GM12878 (cell line): Measurements from ENCODE around the gene BCL11A. TPM values are rescaled to one million over a fixed set of nuclear protein-coding genes. Genes with fewer than 3 reads are reported as not detected.
A peak's percentile ranks its signal among the peaks of the same experiment; 100 is the strongest.

Experiments
- ATAC-seq: fragments of 200-7000 bp; cut with Tn5 transposase; 3 replicates; pipeline ENCODE4 v1.9.1; 2020; ENCODE audit warnings: mild to moderate bottlenecking, moderate library complexity
- BruUV-seq: library from RNA; stranded (reverse); fragments of 400-500 nt; replicated peaks from 2 replicates; lab custom pipeline; 2021; lab: Mats Ljungman, UMichigan
- CTCF ChIA-PET: fragments of 300-600 bp; sonication (Branson Sonifier 250); formaldehyde crosslinking; extraction: SDS; loops from one replicate; lab custom pipeline; 2021; ENCODE audit warnings: inconsistent platforms; lab: Yijun Ruan, JAX
- POLR2A ChIA-PET: fragments of 350-600 bp; formaldehyde crosslinking; extraction: SDS; loops from one replicate; lab custom pipeline; 2021; ENCODE audit warnings: inconsistent platforms; lab: Charles Lee
- RAD21 ChIA-PET: fragments of 300-600 bp; sonication (Branson Sonifier 250); formaldehyde crosslinking; loops from one replicate; lab custom pipeline; 2023; ENCODE audit warnings: antibody characterized with exemption; ENCODE audit not compliant: unreplicated experiment; lab: Charles Lee
- SMC1A ChIA-PET: fragments of 300-600 bp; sonication (Branson Sonifier 250); formaldehyde crosslinking; loops from one replicate; lab custom pipeline; 2023; ENCODE audit not compliant: unreplicated experiment, uncharacterized antibody; lab: Charles Lee
- DNase-seq: peaks from one replicate; pipeline ENCODE4 v3.0.0-alpha.2; 2011; ENCODE audit warnings: low read depth, low spot score
- FAIRE-seq: peaks from 3 replicates; lab custom pipeline; 2011; peaks lifted over from hg19 to GRCh38; lab: Jason Lieb, UNC
- H2AFZ ChIP-seq: 2 replicates; pipeline ENCODE4 v1.6.0; 2011; ENCODE audit warnings: low read depth, low read length, control low read depth; ENCODE audit not compliant: control insufficient read depth
- H3K27ac ChIP-seq: 2 replicates; pipeline ENCODE4 v1.5.1; 2011; ENCODE audit warnings: control low read depth; ENCODE audit not compliant: control insufficient read depth, insufficient read depth
- H3K27me3 ChIP-seq, 2 experiments: replicated peaks in 1 of 2; 2 replicates each; pipeline versions ENCODE4 v1.6.0 to v1.6.1; 2011; ENCODE audit warnings: low read length in 1 of 2; ENCODE audit not compliant: control insufficient read depth in 2 of 2, insufficient read depth in 2 of 2
- H3K36me3 ChIP-seq, 2 experiments: 2 replicates each; pipeline ENCODE4 v1.5.1; 2011; ENCODE audit warnings: low read length in 1 of 2; ENCODE audit not compliant: control insufficient read depth in 2 of 2, insufficient read depth in 2 of 2
- H3K4me1 ChIP-seq: 2 replicates; pipeline ENCODE4 v1.6.1; 2011; ENCODE audit warnings: mild to moderate bottlenecking, low read length, moderate library complexity, mixed read lengths; ENCODE audit not compliant: control insufficient read depth, insufficient read depth
- H3K4me2 ChIP-seq: 2 replicates; pipeline ENCODE4 v1.6.0; 2011; ENCODE audit warnings: control low read depth; ENCODE audit not compliant: control insufficient read depth, insufficient read depth
- H3K4me3 ChIP-seq: fragments of 200-600 bp; sonication (generic); 2 replicates; pipeline ENCODE4 v1.5.1; 2016
- H3K79me2 ChIP-seq: 2 replicates; pipeline ENCODE4 v1.6.0; 2011; ENCODE audit warnings: low read length; ENCODE audit not compliant: control insufficient read depth, insufficient read depth
- H3K9ac ChIP-seq: 2 replicates; pipeline ENCODE4 v1.8.0; 2011; ENCODE audit warnings: low read length, control low read depth, mixed read lengths; ENCODE audit not compliant: control insufficient read depth, insufficient read depth
- H3K9me3 ChIP-seq: replicated peaks from 3 replicates; pipeline ENCODE4 v1.5.1; 2011; ENCODE audit warnings: mild to moderate bottlenecking, low read length; ENCODE audit not compliant: control insufficient read depth, insufficient read depth
- H4K20me1 ChIP-seq: 2 replicates; pipeline ENCODE4 v1.6.0; 2011; ENCODE audit not compliant: control insufficient read depth, insufficient read depth
- ATF7 ChIP-seq: fragments of 450-650 bp; IDR thresholded peaks from 2 replicates; pipeline ENCODE4 v1.6.1; 2016; ENCODE audit warnings: low read depth, mild to moderate bottlenecking
- CREM ChIP-seq: IDR thresholded peaks from 2 replicates; pipeline ENCODE4 v1.6.1; 2014; ENCODE audit warnings: antibody characterized with exemption, low read depth
- CTCF ChIP-seq, 3 experiments: IDR thresholded peaks in 2 of 3; conservative IDR thresholded peaks in 1 of 3; 2 replicates each; pipeline ENCODE4 v1.5.1; 2011; ENCODE audit warnings: low read depth in 3 of 3, low read length in 3 of 3, mild to moderate bottlenecking in 3 of 3, control low read depth in 2 of 3, moderate library complexity in 2 of 3, inconsistent platforms in 1 of 3, mixed read lengths in 1 of 3; ENCODE audit not compliant: control insufficient read depth in 2 of 3, insufficient read depth in 1 of 3; ENCODE audit errors: extremely low read depth in 1 of 3
- EED ChIP-seq: sonication (generic); IDR thresholded peaks from 2 replicates; pipeline ENCODE4 v1.6.1; 2016; ENCODE audit warnings: antibody characterized with exemption, low read depth
- FOS ChIP-seq: IDR thresholded peaks from 3 replicates; pipeline ENCODE4 v1.6.1; 2011; ENCODE audit warnings: borderline replicate concordance; ENCODE audit not compliant: insufficient read length; ENCODE audit errors: extremely low read depth
- GABPA ChIP-seq: IDR thresholded peaks from 2 replicates; pipeline ENCODE4 v1.6.1; 2014; ENCODE audit warnings: antibody characterized with exemption, low read depth, mild to moderate bottlenecking, inconsistent platforms
- IKZF2 ChIP-seq, 2 experiments: fragments of 450-650 bp; IDR thresholded peaks; 2 replicates each; pipeline ENCODE4 v1.6.1; 2017; ENCODE audit warnings: mild to moderate bottlenecking in 2 of 2, moderate library complexity in 2 of 2
- IRF3 ChIP-seq: fragments of 450-650 bp; IDR thresholded peaks from 2 replicates; pipeline ENCODE4 v1.6.1; 2014; ENCODE audit warnings: mild to moderate bottlenecking
- NFYB ChIP-seq: IDR thresholded peaks from 2 replicates; pipeline ENCODE4 v1.6.1; 2011; ENCODE audit warnings: low read depth, mild to moderate bottlenecking, low read length, improper control_type of control experiment, moderate library complexity; ENCODE audit not compliant: insufficient read depth
- NR2C2 ChIP-seq: IDR thresholded peaks from 2 replicates; pipeline ENCODE4 v1.6.1; 2011; ENCODE audit warnings: borderline replicate concordance, low read depth; ENCODE audit not compliant: control insufficient read depth, insufficient read length
- NRF1 ChIP-seq: conservative IDR thresholded peaks from 2 replicates; pipeline ENCODE4 v1.6.1; 2011; ENCODE audit warnings: mild to moderate bottlenecking, low read depth, low read length, improper control_type of control experiment
- PML ChIP-seq: IDR thresholded peaks from 2 replicates; pipeline ENCODE4 v1.6.1; 2012; ENCODE audit warnings: low read length, inconsistent platforms
- POLR2AphosphoS2 ChIP-seq: IDR thresholded peaks from 2 replicates; pipeline ENCODE4 v1.6.1; 2011; ENCODE audit warnings: low read depth, mild to moderate bottlenecking, low read length, improper control_type of control experiment, moderate library complexity
- POLR2AphosphoS5 ChIP-seq: IDR thresholded peaks from 2 replicates; pipeline ENCODE4 v1.6.1; 2011; ENCODE audit warnings: mild to moderate bottlenecking, low read length, inconsistent platforms
- ZNF384 ChIP-seq: IDR thresholded peaks from 2 replicates; pipeline ENCODE4 v1.6.1; 2012; ENCODE audit warnings: low read depth, mild to moderate bottlenecking, low read length, improper control_type of control experiment, borderline replicate concordance
- WGBS: methylation state at CpG from one replicate; pipeline ENCODE4 v1.1.6; 2016; ENCODE audit warnings: low lambda C conversion rate; ENCODE audit not compliant: insufficient replicate concordance, insufficient coverage; ENCODE audit errors: missing lambda C conversion rate; 5-methylcytosine and 5-hydroxymethylcytosine counted together
- in situ Hi-C: fragments of 300-500 bp; cut with MboI; formaldehyde crosslinking; loops from 9 replicates; pipeline ENCODE4 v1.14.3; 2018; ENCODE audit warnings: mixed read lengths
- intact Hi-C: fragments of 100-400 bp; cut with micrococcal nuclease; formaldehyde crosslinking; loops from one replicate; pipeline ENCODE4 v1.14.2; 2022; ENCODE audit not compliant: unreplicated experiment
- polyA plus RNA-seq, 11 experiments: library from polyadenylated mRNA; depleted of rRNA in 4 of 11; unstranded in 6 of 11; stranded (reverse) in 5 of 11; fragments of >200 nt; fragmentation: Nextera tagmentation in 4 of 11; fragmentation: Illumina TruSeq in 1 of 11; extraction: Ambion mirVana in 4 of 11; extraction: Trizol in 1 of 11; gene quantifications; 1 replicate in 1 of 11; 2 replicates in 10 of 11; pipeline versions ENCODE4 v1.2.1 to v1.2.3, GENCODE V29; 2011 to 2016; ENCODE audit warnings: inconsistent platforms in 2 of 11, missing spikeins in 2 of 11, low read depth in 1 of 11
- total RNA-seq, 4 experiments: library from RNA; depleted of rRNA in 3 of 4; stranded (reverse); fragments of >200 nt in 3 of 4; fragmentation: Illumina TruSeq in 1 of 4; extraction: Trizol in 1 of 4; gene quantifications; 2 replicates each; pipeline versions ENCODE4 v1.2.1 to v1.2.3, GENCODE V29; 2013 to 2021

Gene BCL11A
- total and polyA plus RNA-seq, 10 of the 15 experiments (the other 5 are each of a cell fraction or from before 2014, with no cell fraction given) = 7.5 to 26.6 (median 11.1) TPM; not detected in 1

- WGBS = 13% methylated on average over 12 of the region's 12 CpGs
- no peak overlapping the region for H3K27ac ChIP-seq
- no peaks in the 10 kb centered on the region for H4K20me1 ChIP-seq
- H2AFZ ChIP-seq = peak overlapping the region; percentile 61
- RAD21 ChIA-PET = interaction anchor here (0.6 kb wide), 1 partner anchor 27 kb away, joined by 3 read pairs; no protein-coding TSS in a partner anchor
- BruUV-seq = no TSS peak
- CTCF ChIA-PET = interaction anchor here (0.6 to 6.5 kb wide), 3 partner anchors 21 to 117 kb away, joined by 4 to 49 read pairs (median 4); no protein-coding TSS in a partner anchor
- intact Hi-C loops (loop anchor here (10.0 kb wide), 3 partner anchors 1113 to 1793 kb away; no protein-coding TSS in a partner anchor), in situ Hi-C loops (no loop called here)
- DNase-seq (no peak), FAIRE-seq (no peak), ATAC-seq (no peak)
- H3K4me2 ChIP-seq = peak overlapping the region; percentile 97
- no peaks in the 10 kb centered on the region for H3K36me3 ChIP-seq
- SMC1A ChIA-PET = no interaction called here
- H3K4me3 ChIP-seq = peak overlapping the region; percentile 62
- no peaks in the 10 kb centered on the region for H3K4me1 ChIP-seq
- peaks cover 3 to 5% of the 10 kb centered on the region in 2 experiments; a peak in 3 of 4 replicates for H3K27me3 ChIP-seq
- H3K79me2 ChIP-seq = peaks cover 16% of the 10 kb centered on the region
- TF ChIP-seq ATF7 (no peak), NRF1 (no peak), FOS (no peak), NR2C2 (no peak), EED (no peak), IKZF2 (IDR thresholded peaks at IDR 0.05) (no peak), CREM (no peak), IRF3 (no peak), POLR2AphosphoS5 (no peak), CTCF (IDR thresholded peaks at IDR 0.05 in 2 of 3, conservative IDR thresholded peaks at IDR 0.05 in 1 of 3; ENCODE audit: control insufficient read depth in 2 of 3, extremely low read depth in 1 of 3, insufficient read depth in 1 of 3, low read depth in 3 of 3, low read length in 3 of 3) (no peak), PML (no peak), NFYB (no peak), GABPA (no peak), ZNF384 (no peak), POLR2AphosphoS2 (no peak)
- H3K9me3 ChIP-seq = no peaks in the 10 kb centered on the region
- POLR2A ChIA-PET = no interaction called here
- H3K9ac ChIP-seq = peak overlapping the region; percentile 18; the same call in 1 of the 2 replicates
Measured at GRCh38 chr2:60557486-60557864, 4.0 kb upstream of the BCL11A start.
